ENCODE measurements around the gene NTF4. TPM values are rescaled to one million over a fixed set of nuclear protein-coding genes. Genes with fewer than 3 reads are reported as not detected.

Gene NTF4
- total and polyA plus RNA-seq, 7 donors: 1.8 to 7.4 (median 5.6) TPM

- no peak overlapping the region for H3K4me3 ChIP-seq
Measured at GRCh38 chr19:49067554-49067953, 2.9 kb upstream of the NTF4 start.

GRCh38 chr19:49065905-49066512 is 1.4 kb upstream of the NTF4 start:
- peak; percentile 76 to 85 (median 82) for ATAC-seq
- no peak for TF ChIP-seq CTCF (IDR thresholded peaks at IDR 0.05)
- peak overlapping the region; percentile 63 for H3K27ac ChIP-seq
- DNase-seq: peak; percentile 44 to 74
- intact Hi-C loops (cut with DNase I): loop anchor here in 1 of 2 donors (5.0 kb wide), 1 partner anchor 69 kb away; no protein-coding TSS in a partner anchor
- H3K4me1 ChIP-seq: peaks cover 17% of the 10 kb centered on the region
- peak overlapping the region; percentile 52 for H3K4me3 ChIP-seq
- no peaks in the 10 kb centered on the region for H3K36me3 ChIP-seq (ENCODE audit: insufficient read depth in 1 of 2, low read depth in 1 of 2)
- WGBS, 3 donors: 16 to 22% (median 17%) methylated on average over 12 to 13 of the region's 13 CpGs
- H3K27me3 ChIP-seq (ENCODE audit: insufficient read depth in 3 of 3, low read length in 2 of 3): peaks cover 0 to 4% (median 0%) of the 10 kb centered on the region in 3 donors
- no peaks in the 10 kb centered on the region for H3K9me3 ChIP-seq

More at GRCh38 chr19:49067554-49067953, 2.9 kb upstream of the NTF4 start:
- Histone ChIP-seq H3K36me3 (ENCODE audit: insufficient read depth in 1 of 2, low read depth in 1 of 2) (no peaks in the 10 kb centered on the region), H3K4me1 (peaks cover 17% of the 10 kb centered on the region), H3K27ac (peak overlapping the region; percentile 37), H3K9me3 (no peaks in the 10 kb centered on the region), H3K27me3 (ENCODE audit: insufficient read depth in 3 of 3, low read length in 2 of 3) (peaks cover 0 to 4% (median 0%) of the 10 kb centered on the region in 3 donors)
- intact Hi-C loops (cut with DNase I): loop anchor here in 1 of 2 donors (5.0 kb wide), 1 partner anchor 70 kb away; no protein-coding TSS in a partner anchor
- WGBS, 3 donors: 12 to 29% (median 25%) methylated on average over 3 of the region's 3 CpGs
- TF ChIP-seq CTCF (IDR thresholded peaks at IDR 0.05): no peak
- DNase-seq (no peak), ATAC-seq (no peak)

DNA sequence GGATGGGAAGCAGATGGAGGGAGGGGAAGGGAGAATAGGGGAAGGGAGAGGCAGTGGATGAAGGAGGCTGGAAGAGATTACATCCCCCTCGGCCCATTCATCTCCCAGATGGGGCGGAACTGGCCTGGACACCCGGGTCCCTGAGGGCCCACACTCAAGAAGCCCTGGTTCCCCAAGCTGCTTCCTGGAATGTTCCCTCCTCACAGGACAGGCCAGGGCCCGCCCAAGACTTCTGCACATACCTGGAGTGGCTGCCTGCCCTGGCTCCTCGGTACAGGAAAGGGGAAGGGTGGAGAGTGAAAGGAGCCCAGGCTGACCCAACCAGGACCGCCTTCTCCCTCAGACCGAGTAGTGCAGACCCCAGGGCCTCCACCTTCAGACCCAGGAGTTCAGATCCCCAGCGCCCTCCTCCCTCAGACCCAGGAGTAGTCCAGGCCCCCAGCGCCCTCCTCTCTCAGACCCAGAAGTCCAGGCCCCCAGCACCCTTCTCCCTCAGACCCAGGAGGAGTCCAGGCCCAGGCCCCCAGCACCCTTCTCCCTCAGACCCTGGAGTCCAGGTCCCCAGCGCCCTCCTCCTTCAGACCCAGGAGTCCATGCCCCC is 489 bp downstream of the NTF4 start:
- Histone ChIP-seq H3K27me3 (ENCODE audit: insufficient read depth in 3 of 3, low read length in 2 of 3) (no peaks in the 10 kb centered on the region), H3K4me3 (no peak overlapping the region), H3K9me3 (no peaks in the 10 kb centered on the region), H3K4me1 (peaks cover 17% of the 10 kb centered on the region), H3K27ac (no peak overlapping the region), H3K36me3 (ENCODE audit: insufficient read depth in 1 of 2, low read depth in 1 of 2) (no peaks in the 10 kb centered on the region)
- intact Hi-C loops (cut with DNase I): no loop called here
- TF ChIP-seq CTCF (IDR thresholded peaks at IDR 0.05): no peak
- 51 to 57% (median 54%) methylated on average over 8 to 10 of the region's 10 CpGs for WGBS, 3 donors
- no peak for ATAC-seq
- no peak for DNase-seq

DNA sequence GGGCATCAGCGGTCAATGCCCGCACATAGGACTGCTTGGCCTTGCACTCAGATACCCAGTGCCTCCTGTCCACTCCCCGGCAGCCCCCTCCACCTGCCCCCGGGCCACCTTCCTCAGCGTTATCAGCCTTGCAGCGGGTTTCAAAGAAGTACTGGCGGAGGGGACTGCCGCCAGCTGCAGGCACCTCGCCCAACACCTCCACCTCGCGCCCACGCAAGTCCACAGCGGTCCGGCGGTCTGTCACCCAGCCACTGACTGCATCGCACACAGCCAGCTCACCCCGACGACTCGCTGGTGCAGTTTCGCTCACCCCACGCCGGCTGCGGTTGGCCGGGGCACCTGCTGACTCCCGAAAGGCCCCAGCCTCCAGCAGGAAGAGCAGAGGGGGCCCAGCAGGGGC is 3.2 kb downstream of the NTF4 start:
- peaks cover 11% of the 10 kb centered on the region for H3K4me1 ChIP-seq
- 79 to 84% (median 83%) methylated on average over 25 of the region's 25 CpGs for WGBS, 3 donors
- no peaks in the 10 kb centered on the region for H3K9me3 ChIP-seq
- no peak overlapping the region for H3K27ac ChIP-seq
- no peak for TF ChIP-seq CTCF (IDR thresholded peaks at IDR 0.05)
- intact Hi-C loops (cut with DNase I): no loop called here
- no peak overlapping the region for H3K4me3 ChIP-seq
- H3K27me3 ChIP-seq (ENCODE audit: insufficient read depth in 3 of 3, low read length in 2 of 3): no peaks in the 10 kb centered on the region
- no peak for ATAC-seq
- no peak for DNase-seq
- H3K36me3 ChIP-seq (ENCODE audit: insufficient read depth in 1 of 2, low read depth in 1 of 2): no peaks in the 10 kb centered on the region

Data from psoas muscle (tissue), 8 donors.